ENCODE data around the gene PARP6.

PARP6 gene

DNA sequence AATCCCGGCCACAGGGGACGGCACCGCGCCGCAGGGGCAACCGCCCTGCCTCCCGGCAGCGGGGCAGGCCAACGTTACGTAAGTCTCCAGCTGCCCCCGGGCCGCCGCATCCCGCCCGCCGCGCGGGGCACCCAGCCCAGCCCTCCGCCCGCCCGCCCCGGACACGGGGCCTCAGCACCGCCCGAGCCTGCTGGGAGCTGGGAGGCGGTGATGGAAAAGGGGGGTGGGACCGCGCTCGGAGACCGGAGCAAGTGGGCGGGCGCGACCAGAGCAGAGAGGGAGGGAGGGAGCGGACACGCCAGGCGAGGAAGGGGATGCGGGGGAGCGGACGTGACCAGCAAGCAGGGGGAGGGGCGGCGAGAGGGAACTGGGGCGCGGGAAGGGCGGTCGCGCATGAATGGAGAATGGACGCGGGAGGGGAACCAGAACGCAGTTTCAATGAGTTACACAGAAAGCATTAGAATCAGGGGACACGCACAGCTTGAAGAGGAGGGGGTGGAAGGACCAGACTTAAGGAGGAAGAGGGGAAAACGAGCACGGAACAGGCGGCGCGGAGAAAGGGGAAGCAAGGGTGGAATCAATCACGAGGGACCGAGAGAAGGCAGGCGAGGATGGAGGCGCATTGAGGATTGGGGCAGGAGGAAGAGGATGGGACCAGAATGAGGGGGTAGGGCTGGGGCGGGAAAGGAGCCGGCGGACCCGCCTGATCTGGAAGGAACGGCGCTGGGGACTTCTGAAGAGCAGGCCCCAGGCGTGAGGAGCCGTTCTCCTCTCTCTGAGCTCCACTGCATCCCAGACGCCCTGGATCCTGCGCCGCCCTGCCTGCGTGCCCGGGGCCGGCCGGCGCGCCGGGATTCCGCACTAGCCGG lies 41.9 kb downstream of the PARP6 start:
- DNase-seq, result peak; percentile 96

DNA sequence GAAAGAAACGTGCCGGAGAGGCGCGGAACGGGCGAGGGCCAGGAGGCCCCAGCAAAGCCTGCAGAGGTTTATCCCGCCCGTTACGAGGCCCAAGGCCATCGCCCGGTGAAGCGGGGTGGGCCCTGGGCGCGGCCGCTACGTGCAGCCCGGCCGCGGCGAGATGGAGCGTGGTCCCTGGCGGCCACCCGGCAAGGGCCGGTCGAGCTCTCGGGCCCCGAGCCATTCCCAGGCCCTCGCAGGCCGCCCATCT lies 42.5 kb downstream of the PARP6 start:
- no peak for DNase-seq

DNA sequence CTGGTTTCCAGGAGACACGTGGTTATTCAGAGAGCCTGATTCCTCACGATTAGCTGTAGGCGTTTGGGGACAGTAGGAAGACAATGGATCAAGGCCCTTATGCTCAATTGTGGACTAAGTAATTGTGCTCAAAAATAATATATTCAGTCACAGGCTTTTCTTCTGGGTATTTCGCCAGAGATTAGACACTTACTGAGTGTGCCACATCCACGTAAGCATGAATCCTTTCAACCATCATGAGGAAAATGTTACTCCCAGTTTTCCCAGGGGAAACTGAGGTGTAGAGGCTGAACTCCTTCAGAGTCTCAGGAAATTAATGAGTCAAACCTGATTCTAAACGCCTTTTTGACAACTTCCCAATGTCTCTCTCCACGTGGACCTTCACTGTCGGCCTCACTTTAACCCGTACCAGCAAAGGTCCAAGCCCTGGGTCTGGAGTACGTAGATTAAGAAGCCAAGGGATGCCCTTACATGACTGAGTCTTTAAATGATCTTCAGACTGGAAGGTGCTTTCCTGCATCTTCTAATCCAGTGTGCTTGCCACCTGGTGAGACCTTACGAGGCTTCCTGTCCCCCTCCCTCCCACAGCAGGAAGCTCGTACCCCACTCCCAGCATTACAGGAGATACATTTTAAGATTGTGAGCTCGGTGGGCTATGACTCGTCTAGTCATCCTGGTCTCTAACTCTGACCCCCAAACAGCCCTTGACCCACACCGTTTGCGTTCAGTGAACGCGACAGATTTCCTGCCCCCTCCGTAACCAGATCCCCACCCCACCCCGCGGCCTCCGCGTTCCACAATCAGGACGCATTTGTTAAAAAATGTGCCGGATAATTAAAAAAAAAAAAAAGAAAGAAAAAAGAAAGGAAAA lies 43.0 kb downstream of the PARP6 start:
- DNase-seq, result peak; percentile 47

DNA sequence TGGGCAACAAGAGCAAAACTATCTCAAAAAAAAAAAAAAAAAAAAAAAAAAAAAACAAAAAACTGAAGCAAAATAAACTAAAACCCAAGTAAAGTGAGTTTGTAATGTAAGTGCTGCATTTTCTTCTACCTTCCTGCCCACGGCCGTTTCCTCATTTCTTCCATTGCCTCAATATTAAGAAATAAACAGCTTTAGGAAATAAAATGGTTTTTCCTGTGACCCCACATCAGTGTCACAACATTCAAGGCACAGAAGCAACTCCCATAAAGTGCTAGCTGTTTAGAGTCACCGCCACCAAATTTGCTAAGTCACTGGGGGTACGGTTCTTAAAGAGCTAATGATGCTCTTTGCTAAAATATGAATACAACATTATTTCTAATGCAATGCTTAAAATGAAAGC lies 44.6 kb downstream of the PARP6 start:
- DNase-seq, result no peak

DNA sequence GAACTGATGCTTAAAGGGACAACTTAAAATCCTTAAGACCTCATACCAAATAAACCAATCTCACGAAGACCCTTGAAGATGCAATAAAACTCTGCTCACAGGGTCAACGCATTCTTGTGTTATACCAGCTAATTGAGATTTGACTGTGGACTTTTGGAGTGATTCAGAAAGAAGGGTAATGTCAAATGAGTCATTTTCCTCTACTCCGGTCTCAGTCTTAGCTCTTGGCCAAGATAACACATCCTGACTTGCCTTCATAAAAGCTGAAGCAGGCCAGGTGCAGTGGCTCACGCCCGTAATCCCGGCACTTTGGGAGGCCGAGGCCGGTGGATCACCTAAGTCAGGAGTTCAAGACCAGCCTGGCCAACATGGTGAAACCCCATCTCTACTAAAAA lies 45.2 kb downstream of the PARP6 start:
- DNase-seq, result no peak

DNA sequence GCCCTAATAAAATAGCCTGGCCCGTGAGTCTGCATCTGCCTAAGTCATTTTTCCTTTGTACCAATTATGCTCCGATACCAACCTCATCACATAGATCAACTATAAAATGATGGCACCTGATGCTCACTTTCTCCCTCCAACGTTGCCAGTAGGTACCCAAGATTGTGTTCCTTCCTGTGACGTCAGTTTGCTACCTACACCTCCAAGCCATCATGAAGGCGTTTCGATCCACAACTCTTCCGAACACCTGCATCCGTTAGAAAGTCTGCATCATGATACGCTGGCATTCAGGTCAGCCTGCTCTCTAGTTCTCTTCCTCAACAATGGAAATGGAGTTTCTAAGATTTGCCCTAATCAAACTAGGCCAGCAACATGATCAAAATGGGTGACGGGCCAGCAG lies 49.1 kb downstream of the PARP6 start:
- DNase-seq, result no peak

DNA sequence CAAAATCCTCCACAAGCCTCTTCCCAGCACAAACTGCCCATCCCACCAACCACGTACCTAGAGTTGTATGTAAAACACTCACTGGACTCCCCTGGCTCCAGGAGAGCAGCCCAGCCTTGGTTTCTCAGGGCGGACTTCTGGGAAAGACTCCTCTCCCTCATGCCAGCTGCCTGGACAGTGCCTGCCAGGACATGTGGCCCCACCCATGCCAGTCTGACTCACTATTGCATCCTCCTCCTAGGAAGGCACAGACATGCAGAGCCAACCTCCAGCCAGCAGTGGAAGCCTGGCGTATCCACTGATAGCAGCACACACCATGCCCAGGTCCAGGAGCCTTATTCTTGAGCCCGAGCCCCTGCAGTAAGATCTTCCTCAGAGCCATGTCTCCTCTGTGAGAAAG lies 50.0 kb downstream of the PARP6 start:
- DNase-seq, result no peak

DNA sequence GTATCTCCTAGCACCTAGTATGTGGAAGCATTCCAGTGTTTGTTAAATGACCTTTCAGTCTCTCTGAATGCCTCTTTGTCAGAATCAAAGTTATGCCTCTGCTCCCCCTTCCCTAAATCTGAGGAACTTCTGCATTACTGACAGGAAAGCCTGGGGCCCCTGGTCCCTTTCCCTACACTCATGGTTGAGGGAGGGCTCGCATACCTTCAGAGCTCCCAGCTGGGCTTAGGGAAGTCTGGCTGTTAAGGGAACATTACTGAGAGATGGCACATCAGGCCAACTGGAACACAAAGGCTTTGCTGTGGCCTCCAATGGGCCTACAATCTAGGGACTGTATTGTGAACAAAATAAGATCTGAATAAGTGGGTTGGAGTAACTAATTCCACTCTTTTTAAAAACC lies 51.7 kb downstream of the PARP6 start:
- DNase-seq, result no peak

DNA sequence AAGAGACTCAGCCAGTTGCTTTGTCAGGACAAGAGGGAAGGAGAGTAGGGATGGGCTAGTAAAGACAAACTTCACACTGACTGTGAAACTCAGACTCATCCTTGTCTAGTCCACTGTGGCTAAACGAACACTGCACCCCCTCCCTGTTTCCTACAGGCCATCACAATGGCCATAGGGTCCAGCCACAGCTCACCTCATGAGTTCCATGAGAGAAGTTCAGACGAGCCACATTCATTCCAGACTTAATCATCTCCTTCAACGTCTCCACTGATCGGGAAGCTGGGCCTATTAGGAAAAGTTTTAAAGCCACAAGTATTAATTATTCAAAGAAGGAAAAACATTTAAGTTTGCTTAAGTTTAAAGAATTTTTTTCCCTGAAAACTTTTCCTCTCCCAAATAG lies 55.1 kb downstream of the PARP6 start:
- DNase-seq, result no peak

DNA sequence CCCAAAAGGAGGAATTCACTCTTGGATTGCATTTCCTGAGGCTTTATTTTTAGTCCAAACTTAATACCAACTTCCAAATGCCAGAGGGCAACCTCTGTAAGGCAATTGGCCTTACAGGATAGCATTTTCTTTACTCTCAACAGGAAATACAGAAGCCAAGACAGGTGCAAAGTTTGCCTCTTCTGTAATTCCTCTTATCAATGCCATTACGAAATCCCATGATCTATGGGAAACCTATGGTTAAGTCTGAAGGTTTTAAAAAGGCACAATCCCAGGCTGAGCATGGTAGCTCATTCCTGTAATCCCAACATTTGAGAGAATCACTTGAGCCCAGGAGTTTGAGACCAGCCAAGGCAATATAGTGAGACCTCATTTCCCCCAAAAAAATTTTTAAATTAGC lies 56.3 kb downstream of the PARP6 start:
- DNase-seq, result no peak

DNA sequence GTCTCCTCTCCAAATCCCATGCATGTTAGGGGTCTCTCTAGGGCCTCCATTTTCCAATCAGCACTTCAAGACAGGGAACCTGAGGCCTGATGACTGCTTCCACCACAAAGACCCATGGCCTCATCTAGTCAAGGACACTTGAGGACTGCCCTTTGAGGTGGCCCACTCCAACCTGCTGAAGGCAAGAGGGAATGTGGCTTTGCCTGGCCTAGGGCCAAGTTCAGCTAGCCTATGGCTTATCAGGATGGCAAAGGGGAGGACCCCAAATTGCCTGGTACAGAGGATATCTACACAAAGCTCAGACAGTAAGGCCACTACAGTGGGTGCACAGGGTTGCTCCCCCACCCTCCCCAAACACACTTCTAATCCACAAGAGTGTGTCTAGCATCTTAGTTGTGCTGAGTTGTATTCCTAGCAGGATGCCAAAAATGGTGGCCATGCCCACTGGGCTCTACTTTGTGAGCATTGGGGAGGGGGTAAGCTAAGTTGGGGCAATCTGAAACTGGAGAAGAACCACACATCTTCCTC lies 64.7 kb downstream of the PARP6 start:
- no peak for DNase-seq

DNA sequence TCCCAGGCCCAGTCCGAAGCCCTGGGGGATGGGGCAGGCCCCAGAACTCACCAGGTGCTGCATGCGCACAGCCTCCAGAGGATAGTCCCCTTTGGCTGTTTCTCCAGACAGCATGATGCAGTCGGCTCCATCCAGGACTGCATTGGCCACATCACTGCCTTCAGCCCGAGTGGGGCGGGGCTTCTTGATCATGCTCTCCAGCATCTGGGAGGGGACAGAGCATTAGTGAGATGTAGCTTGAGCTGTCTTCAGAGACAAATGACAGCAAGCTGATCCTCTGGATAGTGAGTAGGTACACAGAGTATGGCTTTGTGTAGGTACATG lies 65.7 kb downstream of the PARP6 start:
- no peak for DNase-seq

DNA sequence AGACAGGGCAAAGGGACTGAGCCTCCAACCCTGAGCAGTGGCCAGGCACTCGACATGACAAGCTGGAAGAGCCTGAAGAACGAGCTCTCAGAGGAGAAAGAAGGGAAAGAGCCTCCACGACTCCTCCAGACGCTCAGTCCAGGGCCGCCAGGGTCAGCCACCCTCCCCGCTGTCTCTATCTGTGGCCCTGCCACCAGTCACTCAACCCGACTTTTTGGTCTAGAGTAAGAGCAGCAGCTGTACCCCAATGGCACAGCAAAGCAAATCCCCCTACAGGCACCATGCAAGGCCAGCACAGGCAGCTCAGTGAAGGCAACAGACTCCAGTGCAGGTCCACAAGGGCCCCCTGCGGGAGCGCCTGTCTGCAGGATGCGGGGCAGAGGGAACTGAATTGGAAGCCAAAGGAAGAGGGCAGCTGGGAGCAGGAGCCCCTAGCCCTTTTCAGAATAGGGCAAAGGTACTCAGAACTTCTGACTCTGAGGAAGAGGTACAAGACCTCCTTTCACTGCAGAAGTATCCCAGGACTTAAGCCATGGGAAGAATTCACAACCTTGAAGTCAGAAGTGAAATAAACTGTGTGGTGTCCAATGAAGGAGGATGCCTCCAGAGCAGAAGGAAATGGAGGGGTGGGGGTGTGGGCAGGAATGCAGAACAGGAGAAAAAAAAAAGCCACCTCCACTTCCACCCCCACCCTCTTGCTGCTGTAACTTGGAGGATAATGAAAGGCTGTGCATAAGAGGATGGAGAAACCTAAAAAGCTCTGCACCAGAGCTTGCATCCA lies 66.3 kb downstream of the PARP6 start:
- no peak for DNase-seq

DNA sequence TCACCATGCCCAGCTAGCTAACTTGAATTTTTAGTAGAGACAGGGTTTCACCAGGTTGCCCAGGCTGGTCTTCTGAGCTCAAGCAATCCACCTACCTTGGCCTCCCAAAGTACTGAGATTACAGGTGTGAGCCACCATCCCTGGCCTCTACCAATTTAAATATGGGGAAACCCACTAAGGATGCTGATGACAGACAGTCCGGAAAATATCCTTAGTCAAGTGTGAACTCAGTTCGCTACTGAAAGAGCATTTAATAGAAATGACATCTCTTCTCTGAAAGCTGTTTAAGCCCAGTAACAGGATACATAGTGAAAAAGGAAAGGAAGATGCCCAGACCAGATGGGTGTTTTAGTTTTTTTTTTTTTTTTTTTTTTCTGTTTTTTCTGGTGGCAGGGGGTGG lies 67.1 kb downstream of the PARP6 start:
- no peak for DNase-seq

DNA sequence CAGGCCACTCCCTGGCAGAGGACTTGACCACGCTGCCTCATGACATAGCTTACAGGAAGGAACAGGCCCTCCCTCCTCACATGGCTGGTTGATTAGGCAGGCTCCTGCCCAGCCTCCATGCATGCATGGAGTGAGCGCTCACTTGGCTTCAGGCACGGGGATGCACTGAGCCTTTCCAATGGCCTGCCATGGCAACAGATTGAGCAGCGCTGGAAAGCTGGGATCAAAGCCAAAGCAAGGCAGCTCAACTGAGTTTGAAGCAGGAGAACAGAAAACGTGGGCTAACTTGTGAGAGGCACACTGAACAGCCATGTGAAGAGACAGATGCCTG lies 68.9 kb downstream of the PARP6 start:
- peak; percentile 76 for DNase-seq

DNA sequence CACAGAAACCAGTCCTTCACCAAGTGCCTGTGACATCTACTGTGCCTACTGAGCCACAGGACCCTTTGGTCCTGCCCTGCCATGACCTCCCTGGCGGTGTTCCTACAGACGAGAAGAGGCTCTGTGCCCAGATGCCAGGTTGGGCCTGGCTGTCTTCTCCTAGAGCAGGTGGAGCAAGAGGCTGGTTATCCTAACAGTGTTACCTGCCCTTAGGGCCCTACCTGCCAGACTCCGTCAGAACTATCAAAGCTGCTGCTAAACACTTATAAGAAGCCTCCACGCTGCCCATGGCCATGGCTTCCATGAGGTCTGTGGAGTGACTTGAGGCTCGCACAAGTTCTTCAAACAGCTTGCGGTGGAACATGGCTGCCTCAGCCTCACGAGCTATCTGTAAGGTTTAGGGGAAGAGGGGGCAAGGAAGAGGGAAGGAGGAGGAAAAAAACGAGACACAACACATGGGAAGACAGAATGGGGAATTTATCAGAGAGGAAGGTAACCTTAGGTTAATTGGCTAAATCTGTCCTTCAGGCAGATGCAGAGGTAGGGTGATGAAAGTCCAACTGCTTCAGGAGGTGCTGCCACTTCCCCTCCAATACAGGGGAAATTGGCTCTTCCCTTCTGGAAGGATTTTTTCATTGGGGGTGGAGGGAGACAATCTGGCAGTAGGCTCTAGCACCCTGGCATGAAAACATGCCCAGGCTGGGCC lies 69.4 kb downstream of the PARP6 start:
- no peak for DNase-seq

DNA sequence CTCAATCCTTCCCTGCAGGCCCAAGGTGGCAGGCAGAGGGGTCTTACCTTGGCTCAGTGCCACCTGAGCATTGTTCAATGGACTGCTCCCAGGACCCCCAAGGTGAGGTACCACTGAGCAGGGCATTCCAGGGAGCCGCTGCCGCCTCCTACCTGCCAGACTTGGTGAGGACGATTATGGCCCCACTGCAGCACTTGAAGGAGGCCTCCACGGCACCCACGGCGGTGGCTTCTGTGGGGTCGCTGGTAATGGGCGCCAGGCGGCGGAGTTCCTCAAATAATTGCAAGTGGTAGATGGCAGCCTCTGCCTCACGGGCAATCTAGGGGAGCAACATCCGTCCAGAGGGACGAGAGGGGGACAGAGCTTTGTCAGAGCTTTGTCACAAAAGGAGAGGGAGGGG lies 70.1 kb downstream of the PARP6 start:
- no peak for DNase-seq

DNA sequence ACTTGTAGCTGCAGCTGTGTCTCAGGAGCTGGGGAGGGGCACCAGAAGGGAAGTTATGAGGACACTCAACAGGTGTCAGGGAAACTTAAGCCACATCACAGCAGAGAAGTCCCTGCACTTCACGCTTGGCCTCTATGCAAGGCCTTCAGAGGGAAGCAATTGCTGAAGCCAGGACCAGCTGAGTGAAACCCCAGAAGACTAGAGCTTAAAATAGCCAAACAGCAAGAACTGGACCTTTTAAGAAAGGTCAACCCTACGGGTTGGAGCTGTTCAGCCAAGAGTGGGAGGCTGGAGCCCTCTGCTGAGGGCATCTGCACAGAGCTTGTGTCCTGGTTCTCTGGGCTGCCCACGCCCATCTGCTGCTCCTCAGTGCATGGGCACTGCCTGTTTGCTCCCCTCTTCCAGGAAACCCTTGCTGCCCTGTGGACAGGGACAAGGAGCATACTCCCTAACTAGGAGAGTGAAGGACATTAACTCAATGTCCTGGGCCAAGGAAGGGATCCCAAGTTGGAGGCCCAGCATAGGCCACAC lies 70.9 kb downstream of the PARP6 start:
- DNase-seq, result no peak

DNA sequence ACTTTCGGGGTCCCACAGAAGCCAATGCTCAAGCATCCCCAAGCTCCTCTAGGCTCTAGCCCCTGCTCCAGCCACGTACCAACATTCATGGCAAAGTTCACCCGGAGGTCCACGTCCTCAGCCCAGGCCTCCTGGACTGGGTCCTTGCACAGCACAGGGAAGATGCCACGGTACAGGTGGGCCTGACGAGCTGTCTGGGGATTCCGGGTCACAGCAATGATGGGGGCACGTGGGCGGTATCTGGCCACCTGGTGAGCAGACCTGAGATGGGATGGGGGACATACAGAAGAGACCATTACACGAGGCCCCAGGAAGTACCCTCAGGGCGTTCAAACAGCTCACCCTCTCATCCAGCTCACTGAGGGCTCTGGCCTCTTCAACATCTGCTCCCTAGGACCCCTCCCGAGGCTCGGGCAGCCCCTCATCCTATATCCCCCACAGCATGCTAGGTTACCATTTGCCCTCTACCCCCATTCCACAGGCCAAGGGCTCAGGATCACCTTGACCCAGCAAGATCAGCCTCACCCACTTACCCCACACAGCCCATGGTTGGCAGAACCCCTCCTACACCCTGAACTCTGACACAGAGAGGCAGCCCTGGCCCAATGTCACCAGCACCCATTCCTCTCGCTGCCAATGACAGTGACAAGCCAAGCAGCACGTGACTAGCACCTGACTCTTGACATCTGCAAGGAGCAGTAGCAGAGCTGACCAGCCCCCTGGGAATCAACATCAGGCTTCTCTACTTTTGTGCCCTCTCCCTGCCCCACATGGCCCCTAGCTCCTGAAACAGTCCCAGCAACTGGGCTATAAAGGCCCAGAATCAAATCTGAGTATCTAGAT lies 71.7 kb downstream of the PARP6 start:
- DNase-seq, result no peak

DNA sequence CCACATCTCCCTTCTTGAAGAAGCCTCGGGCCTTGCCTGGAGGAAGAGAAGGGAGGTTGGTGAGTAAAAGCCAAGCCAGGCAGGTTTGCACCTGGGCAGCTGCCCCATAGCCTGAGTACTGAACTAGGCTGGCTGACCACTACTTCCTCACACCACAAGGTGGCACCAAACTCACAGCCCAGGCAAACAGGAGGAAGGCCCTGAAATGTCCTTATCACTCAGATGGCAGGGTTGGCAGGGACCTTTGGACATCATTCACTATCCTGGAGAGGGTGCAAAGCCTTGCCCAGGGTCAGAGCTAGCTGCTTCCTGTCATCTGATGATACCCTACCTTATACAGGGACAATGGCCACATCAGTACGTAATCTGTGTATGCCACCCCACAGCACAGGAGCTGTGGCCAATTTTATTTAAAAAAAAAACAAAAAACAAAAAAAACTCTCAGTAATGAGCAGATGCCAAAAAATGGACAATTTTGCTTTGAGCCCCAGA lies 72.6 kb downstream of the PARP6 start:
- DNase-seq, result peak; percentile 76

DNA sequence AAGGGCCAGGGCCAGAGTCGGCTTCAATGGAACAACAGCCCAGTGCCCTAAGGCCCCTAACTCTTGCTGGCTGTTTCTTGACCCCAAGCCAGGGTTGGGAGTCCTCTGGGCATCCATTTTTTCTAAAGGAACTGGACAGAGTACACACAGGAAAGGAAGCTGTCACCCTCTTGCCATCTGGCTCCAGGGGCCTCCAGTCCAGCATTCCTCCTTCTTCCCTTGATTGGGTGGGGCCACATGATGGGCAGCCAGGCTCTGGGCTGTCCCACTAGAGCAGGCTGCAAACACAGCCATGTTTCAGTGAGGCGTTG lies 73.2 kb downstream of the PARP6 start:
- no peak for DNase-seq
